Measurements from ENCODE around the gene SRI. TPM values are rescaled to one million over a fixed set of nuclear protein-coding genes. Genes with fewer than 3 reads are reported as not detected.

SRI gene
- total and polyA plus RNA-seq, 2 donors (not counting 1 experiment from before 2014, with no cell fraction given): 46.5 to 49.9 TPM

- H3K27ac Mint-ChIP-seq: no peak overlapping the region
- CTCF ChIA-PET: no interaction called here
- ATAC-seq (ENCODE audit: low read depth): no peak
Measured at GRCh38 chr7:88256906-88257305, 37.1 kb upstream of the SRI start.

More at GRCh38 chr7:88256906-88257305, 37.1 kb upstream of the SRI start:
- Histone ChIP-seq H2AFZ (ENCODE audit: insufficient read depth, low read depth, low read length, poor library complexity, severe bottlenecking) (no peak overlapping the region), H3K79me2 (ENCODE audit: control insufficient read depth, insufficient read depth, low read length) (no peaks in the 10 kb centered on the region), H3K4me1 (ENCODE audit: control insufficient read depth in 2 of 2, insufficient read depth in 2 of 2, low read length in 2 of 2) (no peaks in the 10 kb centered on the region), H3K36me3 (replicated peaks in 1 of 2; ENCODE audit: control extremely low read depth in 1 of 2, control insufficient read depth in 1 of 2, extremely low read depth in 1 of 2, insufficient read depth in 2 of 2, low read length in 1 of 2) (no peaks in the 10 kb centered on the region), H3K27ac (ENCODE audit: low read length in 2 of 2) (no peak overlapping the region), H4K20me1 (ENCODE audit: control insufficient read depth, insufficient read depth, low read length, poor library complexity, severe bottlenecking) (no peaks in the 10 kb centered on the region), H3K9me3 (ENCODE audit: control extremely low read depth in 1 of 3, control insufficient read depth in 2 of 3, insufficient read depth in 1 of 3, low read length in 2 of 3) (peaks cover 2 to 18% (median 15%) of the 10 kb centered on the region in 3 donors), H3K4me2 (replicated peaks; ENCODE audit: low read depth, low read length, poor library complexity, severe bottlenecking) (no peak overlapping the region), H3K4me3 (ENCODE audit: control extremely low read depth in 1 of 5, extremely low read depth in 1 of 5, insufficient read depth in 1 of 5, low read depth in 2 of 5, low read length in 4 of 5) (no peak overlapping the region), H3K9ac (ENCODE audit: low read length) (no peak overlapping the region), H3K27me3 (replicated peaks in 1 of 4; ENCODE audit: control extremely low read depth in 1 of 4, control insufficient read depth in 3 of 4, insufficient read depth in 4 of 4, low read length in 3 of 4) (peaks cover 0 to 2% (median 0%) of the 10 kb centered on the region in 4 experiments)
- intact Hi-C loops (cut with micrococcal nuclease): no loop called here
- POLR2A ChIA-PET: no interaction called here
- H3K9me3 Mint-ChIP-seq (ENCODE audit: insufficient read depth): peaks cover 12% of the 10 kb centered on the region
- TF ChIP-seq EZH2 (IDR thresholded peaks at IDR 0.05; ENCODE audit: borderline replicate concordance, insufficient read depth, low read depth, low read length, poor library complexity, severe bottlenecking): no peak
- no peak for TF ChIP-seq CTCF (IDR thresholded peaks at IDR 0.05)
- no peak overlapping the region for H3K4me3 Mint-ChIP-seq
- no peak for DNase-seq
- H3K27me3 Mint-ChIP-seq: peaks cover 13% of the 10 kb centered on the region
- no peaks in the 10 kb centered on the region for H3K4me1 Mint-ChIP-seq
